WTC11 (cell line): ENCODE data around the gene SYNDIG1. TPM values are rescaled to one million over a fixed set of nuclear protein-coding genes. Genes with fewer than 3 reads are reported as not detected.

Experiments
- ATAC-seq: fragments of 200-7000 bp; cut with Tn5 transposase; 2 replicates; pipeline ENCODE4 v1.10.0; 2021; ENCODE audit warnings: mild to moderate bottlenecking, moderate library complexity
- CTCF ChIA-PET: fragments of 300-600 bp; sonication (Branson Sonifier 250); formaldehyde crosslinking; loops from one replicate; lab custom pipeline; 2021; ENCODE audit warnings: antibody characterized with exemption; lab: Charles Lee
- POLR2A ChIA-PET: fragments of 350-600 bp; sonication (Branson Sonifier 250); formaldehyde crosslinking; loops from one replicate; lab custom pipeline; 2021; ENCODE audit warnings: antibody characterized with exemption; lab: Charles Lee
- DNase-seq: peaks from one replicate; pipeline ENCODE4 v3.0.0; 2021; ENCODE audit warnings: low spot score
- H3K27ac Mint-ChIP-seq: 2 replicates; pipeline ENCODE4 v1.8.0; 2021; ENCODE audit warnings: mixed read lengths
- H3K27me3 Mint-ChIP-seq: 2 replicates; pipeline ENCODE4 v1.8.0; 2021; ENCODE audit warnings: low read depth, mild to moderate bottlenecking, moderate library complexity, mixed read lengths
- H3K36me3 Mint-ChIP-seq: 2 replicates; pipeline ENCODE4 v1.8.0; 2021; ENCODE audit warnings: mixed read lengths
- H3K4me1 Mint-ChIP-seq: 2 replicates; pipeline ENCODE4 v1.8.0; 2022; ENCODE audit warnings: mixed read lengths
- H3K4me3 Mint-ChIP-seq: 2 replicates; pipeline ENCODE4 v1.8.0; 2021; ENCODE audit warnings: mild to moderate bottlenecking, moderate library complexity, mixed read lengths
- H3K9me3 Mint-ChIP-seq: 2 replicates; pipeline ENCODE4 v1.8.0; 2021; ENCODE audit warnings: mixed read lengths
- ATF2 ChIP-seq: sonication (generic); formaldehyde crosslinking; IDR thresholded peaks from 2 replicates; pipeline ENCODE4 v1.8.1; 2022; ENCODE audit warnings: low read depth, missing genetic modification reagents, borderline replicate concordance
- OVOL2 ChIP-seq: fragments of 250-450 bp; sonication (Bioruptor Pico); IDR thresholded peaks from 2 replicates; pipeline ENCODE4 v1.9.0; 2021; ENCODE audit warnings: mild to moderate bottlenecking, borderline replicate concordance
- PRDM15 ChIP-seq: sonication (generic); formaldehyde crosslinking; IDR thresholded peaks from 2 replicates; pipeline ENCODE4 v1.8.0; 2022; ENCODE audit warnings: missing genetic modification reagents
- RELA ChIP-seq: sonication (generic); formaldehyde crosslinking; IDR thresholded peaks from 2 replicates; pipeline ENCODE4 v1.8.1; 2022; ENCODE audit warnings: missing genetic modification reagents, mild to moderate bottlenecking, borderline replicate concordance
- SMAD4 ChIP-seq: sonication (generic); formaldehyde crosslinking; IDR thresholded peaks from 2 replicates; pipeline ENCODE4 v1.8.0; 2022; ENCODE audit warnings: mild to moderate bottlenecking, missing genetic modification reagents
- SOX15 ChIP-seq: fragments of 250-450 bp; sonication (Bioruptor Pico); IDR thresholded peaks from 2 replicates; pipeline ENCODE4 v1.9.0; 2021; ENCODE audit warnings: mild to moderate bottlenecking
- TCF7 ChIP-seq: sonication (generic); formaldehyde crosslinking; IDR thresholded peaks from 2 replicates; pipeline ENCODE4 v1.8.0; 2022; ENCODE audit warnings: mild to moderate bottlenecking, low read depth, missing genetic modification reagents, moderate library complexity
- ZMAT4 ChIP-seq: fragments of 250-450 bp; sonication (Bioruptor Pico); IDR thresholded peaks from 2 replicates; pipeline ENCODE4 v1.9.0; 2021; ENCODE audit warnings: mild to moderate bottlenecking
- total RNA-seq: library from RNA; stranded (reverse); gene quantifications from 3 replicates; pipeline ENCODE4 v1.2.3, GENCODE V29; 2021
- TF ChIP-seq, protein P1 (sequence below): fragments of 250-450 bp; sonication (Bioruptor Pico); IDR thresholded peaks from 2 replicates; pipeline ENCODE4 v1.9.0; 2021; ENCODE audit warnings: mild to moderate bottlenecking, borderline replicate concordance
- TF ChIP-seq, protein P2 (sequence below): sonication (generic); formaldehyde crosslinking; IDR thresholded peaks from 2 replicates; pipeline ENCODE4 v1.8.0; 2023; ENCODE audit warnings: missing genetic modification reagents, mild to moderate bottlenecking, borderline replicate concordance
- TF ChIP-seq, protein P3 (sequence below): sonication (generic); formaldehyde crosslinking; IDR thresholded peaks from 2 replicates; pipeline ENCODE4 v1.8.1; 2023; ENCODE audit warnings: mild to moderate bottlenecking, missing genetic modification reagents

The SYNDIG1 gene
- total RNA-seq, 1 experiment from 2014 or later = 6.4 TPM

GRCh38 chr20:24676353-24676977, 207.0 kb downstream of the SYNDIG1 start:
- CTCF ChIA-PET = no interaction called here
- no peak for ATAC-seq
- POLR2A ChIA-PET = no interaction called here
- DNase-seq = no peak
- no peaks in the 10 kb centered on the region for H3K4me1 Mint-ChIP-seq
- H3K36me3 Mint-ChIP-seq = no peaks in the 10 kb centered on the region
- H3K9me3 Mint-ChIP-seq = no peaks in the 10 kb centered on the region
- TF ChIP-seq PRDM15 (no peak), RELA (CRISPR knock-in tag) (no peak), OVOL2 (CRISPR knock-in tag) (no peak), SOX15 (CRISPR knock-in tag) (no peak), ZMAT4 (no peak), ATF2 (CRISPR knock-in tag) (no peak), TCF7 (CRISPR knock-in tag) (no peak)
- TF ChIP-seq, protein P1, sequence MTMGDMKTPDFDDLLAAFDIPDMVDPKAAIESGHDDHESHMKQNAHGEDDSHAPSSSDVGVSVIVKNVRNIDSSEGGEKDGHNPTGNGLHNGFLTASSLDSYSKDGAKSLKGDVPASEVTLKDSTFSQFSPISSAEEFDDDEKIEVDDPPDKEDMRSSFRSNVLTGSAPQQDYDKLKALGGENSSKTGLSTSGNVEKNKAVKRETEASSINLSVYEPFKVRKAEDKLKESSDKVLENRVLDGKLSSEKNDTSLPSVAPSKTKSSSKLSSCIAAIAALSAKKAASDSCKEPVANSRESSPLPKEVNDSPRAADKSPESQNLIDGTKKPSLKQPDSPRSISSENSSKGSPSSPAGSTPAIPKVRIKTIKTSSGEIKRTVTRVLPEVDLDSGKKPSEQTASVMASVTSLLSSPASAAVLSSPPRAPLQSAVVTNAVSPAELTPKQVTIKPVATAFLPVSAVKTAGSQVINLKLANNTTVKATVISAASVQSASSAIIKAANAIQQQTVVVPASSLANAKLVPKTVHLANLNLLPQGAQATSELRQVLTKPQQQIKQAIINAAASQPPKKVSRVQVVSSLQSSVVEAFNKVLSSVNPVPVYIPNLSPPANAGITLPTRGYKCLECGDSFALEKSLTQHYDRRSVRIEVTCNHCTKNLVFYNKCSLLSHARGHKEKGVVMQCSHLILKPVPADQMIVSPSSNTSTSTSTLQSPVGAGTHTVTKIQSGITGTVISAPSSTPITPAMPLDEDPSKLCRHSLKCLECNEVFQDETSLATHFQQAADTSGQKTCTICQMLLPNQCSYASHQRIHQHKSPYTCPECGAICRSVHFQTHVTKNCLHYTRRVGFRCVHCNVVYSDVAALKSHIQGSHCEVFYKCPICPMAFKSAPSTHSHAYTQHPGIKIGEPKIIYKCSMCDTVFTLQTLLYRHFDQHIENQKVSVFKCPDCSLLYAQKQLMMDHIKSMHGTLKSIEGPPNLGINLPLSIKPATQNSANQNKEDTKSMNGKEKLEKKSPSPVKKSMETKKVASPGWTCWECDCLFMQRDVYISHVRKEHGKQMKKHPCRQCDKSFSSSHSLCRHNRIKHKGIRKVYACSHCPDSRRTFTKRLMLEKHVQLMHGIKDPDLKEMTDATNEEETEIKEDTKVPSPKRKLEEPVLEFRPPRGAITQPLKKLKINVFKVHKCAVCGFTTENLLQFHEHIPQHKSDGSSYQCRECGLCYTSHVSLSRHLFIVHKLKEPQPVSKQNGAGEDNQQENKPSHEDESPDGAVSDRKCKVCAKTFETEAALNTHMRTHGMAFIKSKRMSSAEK (CRISPR knock-in tag) = no peak
- H3K27ac Mint-ChIP-seq = no peak overlapping the region
- H3K27me3 Mint-ChIP-seq = no peaks in the 10 kb centered on the region
- no peak overlapping the region for H3K4me3 Mint-ChIP-seq

DNA sequence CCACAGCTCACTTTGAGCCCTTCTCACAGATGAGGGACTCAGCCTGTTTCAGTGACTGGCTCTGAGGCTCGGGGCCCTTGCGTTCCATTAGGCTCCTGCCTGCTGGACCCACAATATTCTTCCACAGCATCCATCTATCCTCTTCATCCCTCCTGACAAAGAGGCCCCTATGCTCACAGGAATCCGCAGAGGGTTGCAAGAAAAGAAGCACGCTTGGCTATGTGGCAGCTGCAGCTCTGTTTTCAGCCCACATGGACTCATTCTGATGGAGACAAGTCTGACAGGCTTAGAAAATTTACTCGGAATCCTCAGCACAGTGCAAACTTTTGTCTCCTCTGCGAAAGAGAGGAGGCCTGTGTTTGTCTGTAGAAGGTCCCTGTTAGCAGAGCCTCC, 207.5 kb downstream of the SYNDIG1 start:
- no peak overlapping the region for H3K4me3 Mint-ChIP-seq
- ATAC-seq = no peak
- H3K36me3 Mint-ChIP-seq = no peaks in the 10 kb centered on the region
- TF ChIP-seq, protein P2, sequence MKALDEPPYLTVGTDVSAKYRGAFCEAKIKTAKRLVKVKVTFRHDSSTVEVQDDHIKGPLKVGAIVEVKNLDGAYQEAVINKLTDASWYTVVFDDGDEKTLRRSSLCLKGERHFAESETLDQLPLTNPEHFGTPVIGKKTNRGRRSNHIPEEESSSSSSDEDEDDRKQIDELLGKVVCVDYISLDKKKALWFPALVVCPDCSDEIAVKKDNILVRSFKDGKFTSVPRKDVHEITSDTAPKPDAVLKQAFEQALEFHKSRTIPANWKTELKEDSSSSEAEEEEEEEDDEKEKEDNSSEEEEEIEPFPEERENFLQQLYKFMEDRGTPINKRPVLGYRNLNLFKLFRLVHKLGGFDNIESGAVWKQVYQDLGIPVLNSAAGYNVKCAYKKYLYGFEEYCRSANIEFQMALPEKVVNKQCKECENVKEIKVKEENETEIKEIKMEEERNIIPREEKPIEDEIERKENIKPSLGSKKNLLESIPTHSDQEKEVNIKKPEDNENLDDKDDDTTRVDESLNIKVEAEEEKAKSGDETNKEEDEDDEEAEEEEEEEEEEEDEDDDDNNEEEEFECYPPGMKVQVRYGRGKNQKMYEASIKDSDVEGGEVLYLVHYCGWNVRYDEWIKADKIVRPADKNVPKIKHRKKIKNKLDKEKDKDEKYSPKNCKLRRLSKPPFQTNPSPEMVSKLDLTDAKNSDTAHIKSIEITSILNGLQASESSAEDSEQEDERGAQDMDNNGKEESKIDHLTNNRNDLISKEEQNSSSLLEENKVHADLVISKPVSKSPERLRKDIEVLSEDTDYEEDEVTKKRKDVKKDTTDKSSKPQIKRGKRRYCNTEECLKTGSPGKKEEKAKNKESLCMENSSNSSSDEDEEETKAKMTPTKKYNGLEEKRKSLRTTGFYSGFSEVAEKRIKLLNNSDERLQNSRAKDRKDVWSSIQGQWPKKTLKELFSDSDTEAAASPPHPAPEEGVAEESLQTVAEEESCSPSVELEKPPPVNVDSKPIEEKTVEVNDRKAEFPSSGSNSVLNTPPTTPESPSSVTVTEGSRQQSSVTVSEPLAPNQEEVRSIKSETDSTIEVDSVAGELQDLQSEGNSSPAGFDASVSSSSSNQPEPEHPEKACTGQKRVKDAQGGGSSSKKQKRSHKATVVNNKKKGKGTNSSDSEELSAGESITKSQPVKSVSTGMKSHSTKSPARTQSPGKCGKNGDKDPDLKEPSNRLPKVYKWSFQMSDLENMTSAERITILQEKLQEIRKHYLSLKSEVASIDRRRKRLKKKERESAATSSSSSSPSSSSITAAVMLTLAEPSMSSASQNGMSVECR (CRISPR knock-in tag) = no peak
- TF ChIP-seq TCF7 (CRISPR knock-in tag) (no peak), SMAD4 (CRISPR knock-in tag) (no peak)
- TF ChIP-seq, protein P3, sequence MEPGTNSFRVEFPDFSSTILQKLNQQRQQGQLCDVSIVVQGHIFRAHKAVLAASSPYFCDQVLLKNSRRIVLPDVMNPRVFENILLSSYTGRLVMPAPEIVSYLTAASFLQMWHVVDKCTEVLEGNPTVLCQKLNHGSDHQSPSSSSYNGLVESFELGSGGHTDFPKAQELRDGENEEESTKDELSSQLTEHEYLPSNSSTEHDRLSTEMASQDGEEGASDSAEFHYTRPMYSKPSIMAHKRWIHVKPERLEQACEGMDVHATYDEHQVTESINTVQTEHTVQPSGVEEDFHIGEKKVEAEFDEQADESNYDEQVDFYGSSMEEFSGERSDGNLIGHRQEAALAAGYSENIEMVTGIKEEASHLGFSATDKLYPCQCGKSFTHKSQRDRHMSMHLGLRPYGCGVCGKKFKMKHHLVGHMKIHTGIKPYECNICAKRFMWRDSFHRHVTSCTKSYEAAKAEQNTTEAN (CRISPR knock-in tag) = no peak
- TF ChIP-seq, protein P1 (CRISPR knock-in tag) = no peak

More for the DNA sequence above, 207.5 kb downstream of the SYNDIG1 start:
- H3K4me1 Mint-ChIP-seq = no peaks in the 10 kb centered on the region
- ChIA-PET POLR2A (no interaction called here), CTCF (interaction anchor here (0.6 kb wide), 1 partner anchor 32 kb away, joined by 3 read pairs; no protein-coding TSS in a partner anchor)
- no peak for DNase-seq
- H3K27me3 Mint-ChIP-seq = no peaks in the 10 kb centered on the region
- H3K9me3 Mint-ChIP-seq = no peaks in the 10 kb centered on the region
- H3K27ac Mint-ChIP-seq = no peak overlapping the region
